PC-9 (cell line): ENCODE measurements around the gene ARHGEF7. TPM values are rescaled to one million over a fixed set of nuclear protein-coding genes. Genes with fewer than 3 reads are reported as not detected.
"Not testable (repeated sequence)": the region's sequence is repeated elsewhere in the genome, so short reads cannot be mapped to it uniquely, and the experiment has no call there.

Source experiments
- BruUV-seq: library from RNA; stranded (reverse); fragments of 400-500 nt; replicated peaks from 2 replicates; lab custom pipeline; 2021; lab: Mats Ljungman, UMichigan
- CTCF ChIA-PET: fragments of 300-600 bp; sonication (Branson Sonifier 250); formaldehyde crosslinking; loops from one replicate; lab custom pipeline; 2022; ENCODE audit warnings: antibody characterized with exemption; lab: Charles Lee
- POLR2A ChIA-PET: fragments of 300-600 bp; sonication (Branson Sonifier 250); formaldehyde crosslinking; loops from one replicate; lab custom pipeline; 2022; ENCODE audit warnings: antibody characterized with exemption; ENCODE audit not compliant: unreplicated experiment; lab: Charles Lee
- DNase-seq, 2 experiments: peaks; one replicate each; pipeline versions ENCODE4 v3.0.0 to v3.0.0-alpha.2; 2015 to 2022; ENCODE audit warnings: mixed read lengths in 1 of 2
- H2AFZ ChIP-seq: fragments of 200-600 bp; sonication (generic); 2 replicates; pipeline ENCODE4 v1.8.1; 2017; ENCODE audit warnings: antibody characterized with exemption
- H3F3A ChIP-seq: fragments of 200-600 bp; sonication (generic); 2 replicates; pipeline ENCODE4 v1.8.1; 2017; ENCODE audit warnings: antibody characterized with exemption, mild to moderate bottlenecking, low read depth; ENCODE audit not compliant: insufficient read depth
- H3K27ac ChIP-seq: fragments of 200-600 bp; sonication (generic); 2 replicates; pipeline ENCODE4 v1.6.1; 2016; ENCODE audit warnings: mixed run types
- H3K27me3 ChIP-seq: fragments of 200-600 bp; sonication (generic); 2 replicates; pipeline ENCODE4 v1.6.1; 2016; ENCODE audit warnings: low read depth, mixed run types; ENCODE audit not compliant: insufficient read depth
- H3K36me3 ChIP-seq: fragments of 200-600 bp; sonication (generic); 2 replicates; pipeline ENCODE4 v1.6.1; 2016; ENCODE audit warnings: low read depth, mixed run types
- H3K4me1 ChIP-seq: fragments of 200-600 bp; sonication (generic); replicated peaks from 2 replicates; pipeline ENCODE4 v1.6.1; 2016; ENCODE audit warnings: mixed run types; ENCODE audit not compliant: insufficient read depth
- H3K4me2 ChIP-seq: fragments of 200-600 bp; sonication (generic); 2 replicates; pipeline ENCODE4 v1.6.1; 2017; ENCODE audit warnings: mixed run types
- H3K4me3 ChIP-seq: fragments of 200-600 bp; sonication (generic); 2 replicates; pipeline ENCODE4 v1.6.1; 2016; ENCODE audit warnings: mixed run types
- H3K79me2 ChIP-seq: fragments of 200-600 bp; sonication (generic); 2 replicates; pipeline ENCODE4 v1.6.1; 2017; ENCODE audit warnings: low read depth, mixed run types
- H3K9me2 ChIP-seq: fragments of 200-600 bp; sonication (generic); 2 replicates; pipeline ENCODE4 v1.8.1; 2017; ENCODE audit warnings: mild to moderate bottlenecking; ENCODE audit not compliant: insufficient read depth
- H3K9me3 ChIP-seq: fragments of 200-600 bp; sonication (generic); 2 replicates; pipeline ENCODE4 v1.8.1; 2016; ENCODE audit warnings: low read depth; ENCODE audit not compliant: insufficient read depth
- H4K20me1 ChIP-seq: fragments of 200-600 bp; sonication (generic); 2 replicates; pipeline ENCODE4 v1.8.1; 2017; ENCODE audit not compliant: insufficient read depth
- CTCF ChIP-seq: fragments of 200-600 bp; sonication (generic); conservative IDR thresholded peaks from 2 replicates; pipeline ENCODE4 v1.6.1; 2017; ENCODE audit warnings: mixed run types, antibody characterized with exemption, mild to moderate bottlenecking, moderate library complexity
- EZH2 ChIP-seq: fragments of 200-600 bp; sonication (generic); IDR thresholded peaks from 2 replicates; pipeline ENCODE4 v1.8.0; 2017; ENCODE audit warnings: antibody characterized with exemption, low read depth
- intact Hi-C: fragments of 100-400 bp; cut with micrococcal nuclease; formaldehyde crosslinking; loops from one replicate; pipeline ENCODE4 v1.10.0; 2022; ENCODE audit not compliant: unreplicated experiment
- total RNA-seq: library from RNA; stranded (reverse); gene quantifications from 2 replicates; pipeline ENCODE4 v1.2.3, GENCODE V29; 2021

Gene ARHGEF7
- total RNA-seq, 1 experiment from 2014 or later: 37.0 TPM

- H2AFZ ChIP-seq: no peak overlapping the region
- H3K4me3 ChIP-seq: no peak overlapping the region
- TF ChIP-seq EZH2 (no peak), CTCF (no peak)
- intact Hi-C loops: no loop called here
- no peaks in the 10 kb centered on the region for H3K27me3 ChIP-seq
- H3F3A ChIP-seq: no peaks in the 10 kb centered on the region
- H4K20me1 ChIP-seq: no peaks in the 10 kb centered on the region
- H3K36me3 ChIP-seq: 0 out of 2 replicates have a peak, but pooled peaks cover 4% of the 10 kb centered on the region
- ChIA-PET POLR2A (no interaction called here), CTCF (no interaction called here)
- no peaks in the 10 kb centered on the region for H3K4me1 ChIP-seq
- H3K9me3 ChIP-seq: no peaks in the 10 kb centered on the region
- H3K79me2 ChIP-seq: no peaks in the 10 kb centered on the region
- H3K27ac ChIP-seq: no peak overlapping the region
- no peaks in the 10 kb centered on the region for H3K9me2 ChIP-seq
- H3K4me2 ChIP-seq: no peak overlapping the region
- no peak for DNase-seq
- BruUV-seq: no TSS peak
These were observed 140.2 kb downstream of the ARHGEF7 start for GRCh38 chr13:111255228-111255790.

GRCh38 chr13:111256458-111256857 lies 141.3 kb downstream of the ARHGEF7 start:
- H3F3A ChIP-seq: no peaks in the 10 kb centered on the region
- POLR2A ChIA-PET: no interaction called here
- TF ChIP-seq CTCF: no peak
- TF ChIP-seq EZH2: no peak
- H3K4me1 ChIP-seq: no peaks in the 10 kb centered on the region
- no peaks in the 10 kb centered on the region for H4K20me1 ChIP-seq
- 0 out of 2 replicates have a peak, but pooled peaks cover 4% of the 10 kb centered on the region for H3K36me3 ChIP-seq
- no peak overlapping the region for H3K4me3 ChIP-seq
- no peak for DNase-seq
- no peaks in the 10 kb centered on the region for H3K27me3 ChIP-seq
- intact Hi-C loops: no loop called here
- no peak overlapping the region for H3K4me2 ChIP-seq
- H3K27ac ChIP-seq: no peak overlapping the region
- 0 out of 2 replicates have a peak, but pooled peaks cover 4% of the 10 kb centered on the region for H3K9me3 ChIP-seq
- H2AFZ ChIP-seq: no peak overlapping the region
- BruUV-seq: no TSS peak
- CTCF ChIA-PET: no interaction called here
- no peaks in the 10 kb centered on the region for H3K9me2 ChIP-seq
- no peaks in the 10 kb centered on the region for H3K79me2 ChIP-seq

GRCh38 chr13:111256946-111257345 lies 141.8 kb downstream of the ARHGEF7 start:
- CTCF ChIA-PET: no interaction called here
- no TSS peak for BruUV-seq
- H3K27me3 ChIP-seq: no peaks in the 10 kb centered on the region

GRCh38 chr13:111257899-111258298 lies 142.8 kb downstream of the ARHGEF7 start:
- H3K4me1 ChIP-seq, H3K79me2 ChIP-seq, H3K36me3 ChIP-seq, CTCF ChIA-PET, H4K20me1 ChIP-seq, BruUV-seq, H3F3A ChIP-seq, H2AFZ ChIP-seq, H3K27me3 ChIP-seq, H3K9me2 ChIP-seq, H3K4me2 ChIP-seq, H3K9me3 ChIP-seq, DNase-seq, POLR2A ChIA-PET, H3K4me3 ChIP-seq, H3K27ac ChIP-seq, intact Hi-C loops: not testable (repeated sequence)

More at GRCh38 chr13:111256946-111257345, 141.8 kb downstream of the ARHGEF7 start:
- no peaks in the 10 kb centered on the region for H3F3A ChIP-seq
- no peaks in the 10 kb centered on the region for H4K20me1 ChIP-seq
- H3K27ac ChIP-seq: no peak overlapping the region
- H3K4me3 ChIP-seq: no peak overlapping the region
- H3K9me2 ChIP-seq: no peaks in the 10 kb centered on the region
- TF ChIP-seq EZH2 (no peak), CTCF (no peak)
- no peak overlapping the region for H3K4me2 ChIP-seq
- intact Hi-C loops: no loop called here
- 0 out of 2 replicates have a peak, but pooled peaks cover 4% of the 10 kb centered on the region for H3K9me3 ChIP-seq
- no peak overlapping the region for H2AFZ ChIP-seq
- no peaks in the 10 kb centered on the region for H3K4me1 ChIP-seq
- POLR2A ChIA-PET: no interaction called here
- H3K79me2 ChIP-seq: no peaks in the 10 kb centered on the region
- no peak for DNase-seq
- 0 out of 2 replicates have a peak, but pooled peaks cover 4% of the 10 kb centered on the region for H3K36me3 ChIP-seq
